DND-41 (cell line): ENCODE data around the gene TBL1XR1.

Experiments
- ATAC-seq: fragments of 200-7000 bp; cut with Tn5 transposase; 3 replicates; pipeline ENCODE4 v1.9.1; 2021; ENCODE audit warnings: low read depth; ENCODE audit not compliant: insufficient read depth
- DNase-seq: peaks from one replicate; pipeline ENCODE4 v3.0.0-alpha.2; 2020
- H2AFZ ChIP-seq: 2 replicates; pipeline ENCODE4 v1.6.0; 2012; ENCODE audit warnings: low read depth, low read length
- H3K27ac ChIP-seq: 2 replicates; pipeline ENCODE4 v1.5.1; 2012; ENCODE audit warnings: low read length, inconsistent platforms
- H3K27me3 ChIP-seq: fragments of 200-600 bp; sonication (generic); 2 replicates; pipeline ENCODE4 v1.6.0; 2012; ENCODE audit warnings: low read length, mild to moderate bottlenecking, inconsistent platforms; ENCODE audit not compliant: insufficient read depth, poor library complexity
- H3K36me3 ChIP-seq: 2 replicates; pipeline ENCODE4 v1.5.1; 2012; ENCODE audit warnings: low read length, inconsistent platforms; ENCODE audit not compliant: insufficient read depth
- H3K4me1 ChIP-seq: 2 replicates; pipeline ENCODE4 v1.5.1; 2012; ENCODE audit warnings: mild to moderate bottlenecking, low read length; ENCODE audit not compliant: insufficient read depth
- H3K4me2 ChIP-seq: 2 replicates; pipeline ENCODE4 v1.6.0; 2012; ENCODE audit warnings: mild to moderate bottlenecking, moderate library complexity, low read length, inconsistent platforms; ENCODE audit not compliant: insufficient read depth
- H3K4me3 ChIP-seq, 2 experiments: fragments of 200-600 bp in 1 of 2; shearing (Covaris generic) in 1 of 2; 2 replicates each; pipeline ENCODE4 v1.5.1; 2012 to 2016; ENCODE audit warnings: inconsistent platforms in 2 of 2, low read length in 2 of 2, mild to moderate bottlenecking in 2 of 2, low read depth in 1 of 2, moderate library complexity in 1 of 2
- H3K79me2 ChIP-seq: 2 replicates; pipeline ENCODE4 v1.6.0; 2012; ENCODE audit warnings: low read length, inconsistent platforms; ENCODE audit not compliant: insufficient read depth
- H3K9ac ChIP-seq: 2 replicates; pipeline ENCODE4 v1.6.0; 2012; ENCODE audit warnings: low read depth, mild to moderate bottlenecking, inconsistent platforms, low read length, moderate library complexity
- H3K9me3 ChIP-seq: 2 replicates; pipeline ENCODE4 v1.5.1; 2012; ENCODE audit warnings: low read length, moderate library complexity, mild to moderate bottlenecking, inconsistent platforms; ENCODE audit not compliant: insufficient read depth, severe bottlenecking
- H4K20me1 ChIP-seq: 2 replicates; pipeline ENCODE4 v1.6.0; 2012; ENCODE audit warnings: low read length; ENCODE audit not compliant: insufficient read depth
- CTCF ChIP-seq: IDR thresholded peaks from 2 replicates; pipeline ENCODE4 v1.5.1; 2012; ENCODE audit warnings: borderline replicate concordance, low read length, moderate library complexity, mild to moderate bottlenecking; ENCODE audit not compliant: poor library complexity, severe bottlenecking; ENCODE audit errors: extremely low read depth
- EZH2 ChIP-seq: IDR thresholded peaks from 3 replicates; pipeline ENCODE4 v1.6.1; 2012; ENCODE audit warnings: borderline replicate concordance, low read depth, mild to moderate bottlenecking, moderate library complexity, low read length, inconsistent platforms; ENCODE audit not compliant: severe bottlenecking

Gene TBL1XR1

GRCh38 chr3:177231242-177231641 lies 34.0 kb upstream of the TBL1XR1 start:
- Histone ChIP-seq H3K27me3 (no peaks in the 10 kb centered on the region), H4K20me1 (no peaks in the 10 kb centered on the region), H3K9me3 (no peaks in the 10 kb centered on the region), H3K4me1 (no peaks in the 10 kb centered on the region), H3K4me3 (no peak overlapping the region), H3K9ac (no peak overlapping the region), H2AFZ (no peak overlapping the region), H3K79me2 (no peaks in the 10 kb centered on the region), H3K27ac (no peak overlapping the region), H3K4me2 (no peak overlapping the region), H3K36me3 (no peaks in the 10 kb centered on the region)
- no peak for DNase-seq
- ATAC-seq: no peak
- no peak for TF ChIP-seq CTCF
- no peak for TF ChIP-seq EZH2

GRCh38 chr3:177230641-177231040 lies 33.4 kb upstream of the TBL1XR1 start:
- Histone ChIP-seq H4K20me1 (no peaks in the 10 kb centered on the region), H3K4me1 (0 out of 2 replicates have a peak, but pooled peaks cover 3% of the 10 kb centered on the region), H3K27ac (no peak overlapping the region), H3K36me3 (no peaks in the 10 kb centered on the region), H3K79me2 (no peaks in the 10 kb centered on the region), H3K9ac (no peak overlapping the region), H3K4me2 (no peak overlapping the region), H2AFZ (no peak overlapping the region), H3K9me3 (no peaks in the 10 kb centered on the region), H3K4me3 (no peak overlapping the region), H3K27me3 (no peaks in the 10 kb centered on the region)
- ATAC-seq (no peak), DNase-seq (no peak)
- TF ChIP-seq EZH2 (no peak), CTCF (no peak)

- no peaks in the 10 kb centered on the region for H3K27me3 ChIP-seq
- H3K4me3 ChIP-seq: no peak overlapping the region
- no peaks in the 10 kb centered on the region for H3K79me2 ChIP-seq
- H3K36me3 ChIP-seq: no peaks in the 10 kb centered on the region
- DNase-seq (no peak), ATAC-seq (no peak)
- peaks cover 9% of the 10 kb centered on the region for H3K4me1 ChIP-seq
- no peak overlapping the region for H3K27ac ChIP-seq
- H2AFZ ChIP-seq: no peak overlapping the region
- no peaks in the 10 kb centered on the region for H4K20me1 ChIP-seq
- TF ChIP-seq CTCF: no peak
- no peak for TF ChIP-seq EZH2
- no peak overlapping the region for H3K4me2 ChIP-seq
- no peaks in the 10 kb centered on the region for H3K9me3 ChIP-seq
- H3K9ac ChIP-seq: no peak overlapping the region
Measured at GRCh38 chr3:177229791-177230190, 32.5 kb upstream of the TBL1XR1 start.

GRCh38 chr3:177228601-177229190 lies 31.4 kb upstream of the TBL1XR1 start:
- DNase-seq (no peak), ATAC-seq (no peak)
- no peak overlapping the region for H3K27ac ChIP-seq
- no peak overlapping the region for H3K9ac ChIP-seq
- H3K79me2 ChIP-seq: no peaks in the 10 kb centered on the region
- no peak overlapping the region for H2AFZ ChIP-seq
- no peak overlapping the region for H3K4me2 ChIP-seq
- peaks cover 20% of the 10 kb centered on the region for H3K4me1 ChIP-seq
- H3K9me3 ChIP-seq: no peaks in the 10 kb centered on the region
- H3K4me3 ChIP-seq: no peak overlapping the region
- no peak for TF ChIP-seq EZH2
- TF ChIP-seq CTCF: no peak
- no peaks in the 10 kb centered on the region for H3K27me3 ChIP-seq
- H3K36me3 ChIP-seq: no peaks in the 10 kb centered on the region
- H4K20me1 ChIP-seq: no peaks in the 10 kb centered on the region
